ENCODE data around the gene GNA14.
"Not testable (repeated sequence)": the region's sequence is repeated elsewhere in the genome, so short reads cannot be mapped to it uniquely, and the experiment has no call there.

GNA14 gene

GRCh38 chr9:77534376-77535057 lies 113.6 kb downstream of the GNA14 start:
- DNase-seq (ENCODE audit: low spot score): no peak

- no peak for DNase-seq (ENCODE audit: low spot score)
These were observed 114.5 kb downstream of the GNA14 start for GRCh38 chr9:77533671-77534070.

GRCh38 chr9:77532607-77533006 lies 115.5 kb downstream of the GNA14 start:
- DNase-seq (ENCODE audit: low spot score): no peak

GRCh38 chr9:77531400-77531799 lies 116.7 kb downstream of the GNA14 start:
- no peak for DNase-seq (ENCODE audit: low spot score)

GRCh38 chr9:77523891-77524290 lies 124.2 kb downstream of the GNA14 start:
- DNase-seq (ENCODE audit: low spot score): no peak

- DNase-seq (ENCODE audit: low spot score): no peak
These were observed 127.0 kb downstream of the GNA14 start for GRCh38 chr9:77521091-77521490.

- DNase-seq (ENCODE audit: low spot score): no peak
These were observed 129.4 kb downstream of the GNA14 start for GRCh38 chr9:77518688-77519087.

- DNase-seq (ENCODE audit: low spot score): no peak
These were observed 131.3 kb downstream of the GNA14 start for GRCh38 chr9:77516781-77517180.

- no peak for DNase-seq (ENCODE audit: low spot score)
These were observed 133.0 kb downstream of the GNA14 start for GRCh38 chr9:77514886-77515711.

GRCh38 chr9:77513457-77513856 lies 134.7 kb downstream of the GNA14 start:
- no peak for DNase-seq (ENCODE audit: low spot score)

GRCh38 chr9:77512876-77513275 lies 135.2 kb downstream of the GNA14 start:
- no peak for DNase-seq (ENCODE audit: low spot score)

GRCh38 chr9:77511525-77511924 lies 136.6 kb downstream of the GNA14 start:
- no peak for DNase-seq (ENCODE audit: low spot score)

GRCh38 chr9:77510666-77511065 lies 137.5 kb downstream of the GNA14 start:
- DNase-seq (ENCODE audit: low spot score): no peak

- no peak for DNase-seq (ENCODE audit: low spot score)
These were observed 139.7 kb downstream of the GNA14 start for GRCh38 chr9:77508396-77508795.

- DNase-seq (ENCODE audit: low spot score): no peak
These were observed 140.7 kb downstream of the GNA14 start for GRCh38 chr9:77507212-77507961.

GRCh38 chr9:77505232-77505631 lies 142.9 kb downstream of the GNA14 start:
- DNase-seq (ENCODE audit: low spot score): no peak

GRCh38 chr9:77502568-77502967 lies 145.6 kb downstream of the GNA14 start:
- no peak for DNase-seq (ENCODE audit: low spot score)

- DNase-seq (ENCODE audit: low spot score): no peak
These were observed 149.2 kb downstream of the GNA14 start for GRCh38 chr9:77498891-77499290.

- no peak for DNase-seq (ENCODE audit: low spot score)
These were observed 150.6 kb downstream of the GNA14 start for GRCh38 chr9:77497322-77498198.

- no peak for DNase-seq (ENCODE audit: low spot score)
These were observed 152.1 kb downstream of the GNA14 start for GRCh38 chr9:77495834-77496671.

GRCh38 chr9:77490279-77490678 lies 157.8 kb downstream of the GNA14 start:
- not testable (repeated sequence) for DNase-seq (ENCODE audit: low spot score)
